PC-3 (cell line): ENCODE results near the gene TNPO3. TPM values are rescaled to one million over a fixed set of nuclear protein-coding genes. Genes with fewer than 3 reads are reported as not detected.
"Not testable (repeated sequence)": the region's sequence is repeated elsewhere in the genome, so short reads cannot be mapped to it uniquely, and the experiment has no call there.

Experiments used
- ATAC-seq: fragments of 200-7000 bp; cut with Tn5 transposase; 2 replicates; pipeline ENCODE4 v1.9.1; 2020; ENCODE audit warnings: mild to moderate bottlenecking, moderate library complexity
- BruUV-seq: library from RNA; stranded (reverse); fragments of 400-500 nt; replicated peaks from 2 replicates; lab custom pipeline; 2021; lab: Mats Ljungman, UMichigan
- CTCF ChIA-PET: fragments of 300-600 bp; sonication (Branson Sonifier 250); formaldehyde crosslinking; loops from one replicate; lab custom pipeline; 2022; ENCODE audit warnings: antibody characterized with exemption; lab: Charles Lee
- POLR2A ChIA-PET: fragments of 300-600 bp; sonication (Branson Sonifier 250); formaldehyde crosslinking; loops from one replicate; lab custom pipeline; 2022; ENCODE audit warnings: antibody characterized with exemption; ENCODE audit not compliant: unreplicated experiment; lab: Charles Lee
- DNase-seq: peaks from one replicate; pipeline ENCODE4 v3.0.0-alpha.2; 2015
- H2AFZ ChIP-seq: fragments of 300-600 bp; sonication (generic); 2 replicates; pipeline ENCODE4 v1.6.0; 2016; ENCODE audit warnings: antibody characterized with exemption, low read length
- H3F3A ChIP-seq: fragments of 300-600 bp; sonication (generic); one replicate; pipeline ENCODE4 v1.6.0; 2017; ENCODE audit warnings: antibody characterized with exemption, low read length, control low read depth, mild to moderate bottlenecking; ENCODE audit not compliant: unreplicated experiment
- H3K27ac ChIP-seq: fragments of 300-600 bp; sonication (generic); 2 replicates; pipeline ENCODE4 v1.5.1; 2016; ENCODE audit warnings: mild to moderate bottlenecking, low read length
- H3K27me3 ChIP-seq: fragments of 300-600 bp; sonication (generic); 2 replicates; pipeline ENCODE4 v1.6.1; 2016; ENCODE audit warnings: low read length, mixed read lengths
- H3K36me3 ChIP-seq: fragments of 300-600 bp; sonication (generic); 2 replicates; pipeline ENCODE4 v1.6.1; 2016; ENCODE audit warnings: low read depth, mixed run types, low read length, mixed read lengths
- H3K4me1 ChIP-seq: fragments of 300-600 bp; sonication (generic); 2 replicates; pipeline ENCODE4 v1.5.1; 2016; ENCODE audit warnings: low read length; ENCODE audit not compliant: insufficient read depth
- H3K4me2 ChIP-seq: fragments of 300-600 bp; sonication (generic); 2 replicates; pipeline ENCODE4 v1.6.0; 2016; ENCODE audit warnings: low read length
- H3K4me3 ChIP-seq: fragments of 300-600 bp; sonication (generic); 2 replicates; pipeline ENCODE4 v1.5.1; 2016; ENCODE audit warnings: mild to moderate bottlenecking, low read length, mixed read lengths
- H3K79me2 ChIP-seq: fragments of 300-600 bp; sonication (generic); 2 replicates; pipeline ENCODE4 v1.6.1; 2017; ENCODE audit warnings: low read length, mixed read lengths
- H3K9ac ChIP-seq: fragments of 300-600 bp; sonication (generic); 2 replicates; pipeline ENCODE4 v1.6.0; 2016; ENCODE audit warnings: mild to moderate bottlenecking, low read length
- H3K9me2 ChIP-seq: fragments of 300-600 bp; sonication (generic); replicated peaks from 2 replicates; pipeline ENCODE4 v1.6.1; 2016; ENCODE audit warnings: mixed run types, low read length, mixed read lengths
- H3K9me3 ChIP-seq: fragments of 300-600 bp; sonication (generic); 2 replicates; pipeline ENCODE4 v1.6.1; 2016; ENCODE audit warnings: low read length, mixed read lengths
- H4K20me1 ChIP-seq: fragments of 300-600 bp; sonication (generic); 2 replicates; pipeline ENCODE4 v1.6.1; 2016; ENCODE audit warnings: low read length, mixed read lengths
- EZH2 ChIP-seq: fragments of 300-600 bp; sonication (generic); IDR thresholded peaks from one replicate; pipeline ENCODE4 v1.6.1; 2017; ENCODE audit warnings: antibody characterized with exemption, mild to moderate bottlenecking, low read length; ENCODE audit not compliant: unreplicated experiment
- EZH2phosphoT487 ChIP-seq: fragments of 300-600 bp; sonication (generic); IDR thresholded peaks from 2 replicates; pipeline ENCODE4 v1.6.1; 2018; ENCODE audit warnings: mild to moderate bottlenecking, antibody characterized with exemption, low read length, borderline replicate concordance
- intact Hi-C: fragments of 100-400 bp; cut with micrococcal nuclease; formaldehyde crosslinking; loops from 2 replicates; pipeline ENCODE4 v1.9.0; 2023
- total RNA-seq: library from RNA; depleted of rRNA; stranded (reverse); fragments of >200 nt; gene quantifications from 2 replicates; pipeline ENCODE4 v1.2.3, GENCODE V29; 2014
- TF ChIP-seq, protein P1 (sequence below): fragments of 300-600 bp; sonication (generic); conservative IDR thresholded peaks from 2 replicates; pipeline ENCODE4 v1.5.1; 2017; ENCODE audit warnings: antibody characterized with exemption, low read depth, mild to moderate bottlenecking, low read length

The TNPO3 gene
- total RNA-seq, 1 experiment from 2014 or later = 55.9 TPM

DNA sequence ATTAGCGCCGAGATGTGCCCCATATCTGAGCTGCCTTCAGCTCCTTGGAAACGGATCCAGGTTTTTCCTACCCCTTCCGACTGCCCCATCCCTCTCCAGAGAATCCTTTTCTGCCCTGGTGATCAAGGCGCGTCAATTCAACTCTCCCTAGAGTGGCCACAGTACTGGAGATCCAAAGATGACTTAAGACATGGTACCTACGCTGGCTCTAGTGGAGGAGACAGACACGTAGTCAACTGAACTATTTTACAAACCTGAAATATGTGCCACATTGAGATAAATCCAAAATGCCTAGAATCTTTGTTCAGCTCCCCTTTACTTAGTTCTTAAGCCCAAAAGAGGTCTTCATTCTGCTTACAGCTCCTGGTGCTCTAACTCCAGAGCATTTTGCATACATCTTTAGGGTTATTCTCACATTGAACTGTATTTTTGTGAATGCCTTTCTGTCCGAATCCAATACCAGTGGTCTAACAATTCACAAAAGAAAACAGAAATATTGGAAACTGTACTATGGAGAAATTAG lies 444 bp upstream of the TNPO3 start:
- H3K9ac ChIP-seq = peak overlapping the region; percentile 95
- intact Hi-C loops = loop anchor here (2.0 kb wide), 1 partner anchor 35 kb away; no protein-coding TSS in a partner anchor

DNA sequence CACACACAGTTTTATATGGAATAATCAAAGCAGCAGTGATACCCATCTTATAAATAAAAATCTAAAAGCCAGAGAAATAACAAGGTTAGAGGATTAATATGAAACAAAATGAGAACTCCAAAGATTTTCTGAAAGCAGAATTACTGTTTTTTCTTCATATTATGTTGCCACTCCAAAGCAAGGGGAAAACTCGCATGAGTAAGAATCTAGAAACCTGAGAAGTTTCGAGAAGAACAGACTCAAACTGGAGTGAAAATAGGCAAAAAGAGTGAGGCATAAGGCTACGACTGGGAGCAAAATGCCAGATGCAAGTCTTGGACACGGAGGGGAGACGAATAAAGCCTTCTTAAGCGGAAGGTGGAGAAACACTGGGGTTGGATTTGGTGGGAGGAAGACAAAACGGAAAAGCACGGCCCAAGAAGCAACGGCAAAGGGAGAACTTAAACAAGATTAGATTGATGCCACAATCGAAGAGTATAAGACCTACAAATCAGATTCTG lies 923 bp downstream of the TNPO3 start:
- POLR2A ChIA-PET = interaction anchor here (0.6 to 0.9 kb wide), 4 partner anchors 10 to 153 kb away, joined by 3 to 4 read pairs (median 3); no protein-coding TSS in a partner anchor
- Histone ChIP-seq H3K4me1 (peaks cover 7% of the 10 kb centered on the region), H3F3A (no peaks in the 10 kb centered on the region), H3K4me2 (peak overlapping the region; percentile 95), H2AFZ (peak overlapping the region; percentile 90), H3K36me3 (no peaks in the 10 kb centered on the region), H3K27ac (peak overlapping the region; percentile 89), H3K27me3 (no peaks in the 10 kb centered on the region), H3K79me2 (peaks cover 55% of the 10 kb centered on the region), H3K4me3 (peak overlapping the region; percentile 93), H4K20me1 (peaks cover 30% of the 10 kb centered on the region), H3K9me2 (no peaks in the 10 kb centered on the region), H3K9me3 (no peaks in the 10 kb centered on the region), H3K9ac (peak overlapping the region; percentile 95)
- CTCF ChIA-PET = interaction anchor here (1.0 kb wide), 1 partner anchor 38 kb away, joined by 11 read pairs; no protein-coding TSS in a partner anchor
- peak; percentile 5 for ATAC-seq
- TF ChIP-seq EZH2 = no peak
- TF ChIP-seq, protein P1, sequence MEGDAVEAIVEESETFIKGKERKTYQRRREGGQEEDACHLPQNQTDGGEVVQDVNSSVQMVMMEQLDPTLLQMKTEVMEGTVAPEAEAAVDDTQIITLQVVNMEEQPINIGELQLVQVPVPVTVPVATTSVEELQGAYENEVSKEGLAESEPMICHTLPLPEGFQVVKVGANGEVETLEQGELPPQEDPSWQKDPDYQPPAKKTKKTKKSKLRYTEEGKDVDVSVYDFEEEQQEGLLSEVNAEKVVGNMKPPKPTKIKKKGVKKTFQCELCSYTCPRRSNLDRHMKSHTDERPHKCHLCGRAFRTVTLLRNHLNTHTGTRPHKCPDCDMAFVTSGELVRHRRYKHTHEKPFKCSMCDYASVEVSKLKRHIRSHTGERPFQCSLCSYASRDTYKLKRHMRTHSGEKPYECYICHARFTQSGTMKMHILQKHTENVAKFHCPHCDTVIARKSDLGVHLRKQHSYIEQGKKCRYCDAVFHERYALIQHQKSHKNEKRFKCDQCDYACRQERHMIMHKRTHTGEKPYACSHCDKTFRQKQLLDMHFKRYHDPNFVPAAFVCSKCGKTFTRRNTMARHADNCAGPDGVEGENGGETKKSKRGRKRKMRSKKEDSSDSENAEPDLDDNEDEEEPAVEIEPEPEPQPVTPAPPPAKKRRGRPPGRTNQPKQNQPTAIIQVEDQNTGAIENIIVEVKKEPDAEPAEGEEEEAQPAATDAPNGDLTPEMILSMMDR = no peak
- TF ChIP-seq EZH2phosphoT487 = no peak
- intact Hi-C loops = loop anchor here (2.0 kb wide), 1 partner anchor 37 kb away; no protein-coding TSS in a partner anchor
- no TSS peak for BruUV-seq
- DNase-seq = no peak

More for the DNA sequence above, 444 bp upstream of the TNPO3 start:
- DNase-seq (no peak), ATAC-seq (peak; percentile 25)
- peak overlapping the region; percentile 89 for H3K27ac ChIP-seq
- BruUV-seq = TSS peak; percentile 82
- ChIA-PET POLR2A (no interaction called here), CTCF (no interaction called here)
- H4K20me1 ChIP-seq = peaks cover 22% of the 10 kb centered on the region
- H3K4me1 ChIP-seq = peaks cover 7% of the 10 kb centered on the region
- TF ChIP-seq EZH2phosphoT487 = no peak
- TF ChIP-seq EZH2 = no peak
- TF ChIP-seq, protein P1 = no peak
- peak overlapping the region; percentile 90 for H2AFZ ChIP-seq
- H3K4me2 ChIP-seq = peak overlapping the region; percentile 95
- H3K36me3 ChIP-seq = no peaks in the 10 kb centered on the region
- H3K4me3 ChIP-seq = peak overlapping the region; percentile 93
- peaks cover 43% of the 10 kb centered on the region for H3K79me2 ChIP-seq
- H3K27me3 ChIP-seq = no peaks in the 10 kb centered on the region
- H3K9me3 ChIP-seq = no peaks in the 10 kb centered on the region
- no peaks in the 10 kb centered on the region for H3K9me2 ChIP-seq
- no peaks in the 10 kb centered on the region for H3F3A ChIP-seq

DNA sequence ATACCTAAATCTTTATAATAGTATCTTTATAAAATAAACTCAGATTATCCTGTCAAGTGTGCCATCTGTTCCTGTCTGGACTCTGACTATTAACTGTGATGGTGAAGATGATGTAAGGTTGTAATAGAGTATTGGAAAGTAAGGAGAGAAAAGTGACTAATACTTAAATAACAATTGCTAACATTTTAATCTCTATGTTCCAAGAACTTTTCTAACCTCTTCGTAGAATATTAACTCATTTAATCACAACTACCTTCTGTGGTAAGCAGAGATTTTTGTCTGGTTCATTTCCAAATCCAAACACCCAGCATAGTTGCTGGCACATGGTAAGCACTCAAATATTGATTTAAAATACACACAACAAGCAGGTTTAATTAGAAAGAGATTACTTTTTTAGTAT lies 2.5 kb downstream of the TNPO3 start:
- Histone ChIP-seq H3K79me2 (peaks cover 71% of the 10 kb centered on the region), H3K27me3 (no peaks in the 10 kb centered on the region), H3K4me3 (peak overlapping the region; percentile 93), H3K36me3 (no peaks in the 10 kb centered on the region; the same call in 1 of the 2 replicates), H3K9ac (no peak overlapping the region), H3K9me2 (no peaks in the 10 kb centered on the region), H2AFZ (no peak overlapping the region), H3K27ac (no peak overlapping the region), H3K9me3 (no peaks in the 10 kb centered on the region), H3K4me2 (peak overlapping the region; percentile 95), H4K20me1 (peaks cover 35% of the 10 kb centered on the region), H3K4me1 (peaks cover 7% of the 10 kb centered on the region), H3F3A (no peaks in the 10 kb centered on the region)
- TF ChIP-seq EZH2phosphoT487 (no peak), EZH2 (no peak)
- TF ChIP-seq, protein P1 = no peak
- BruUV-seq = no TSS peak
- DNase-seq (no peak), ATAC-seq (no peak)
- ChIA-PET POLR2A (interaction anchor here (0.6 kb wide), 1 partner anchor 40 kb away, joined by 3 read pairs; no protein-coding TSS in a partner anchor), CTCF (no interaction called here)
- intact Hi-C loops = no loop called here

DNA sequence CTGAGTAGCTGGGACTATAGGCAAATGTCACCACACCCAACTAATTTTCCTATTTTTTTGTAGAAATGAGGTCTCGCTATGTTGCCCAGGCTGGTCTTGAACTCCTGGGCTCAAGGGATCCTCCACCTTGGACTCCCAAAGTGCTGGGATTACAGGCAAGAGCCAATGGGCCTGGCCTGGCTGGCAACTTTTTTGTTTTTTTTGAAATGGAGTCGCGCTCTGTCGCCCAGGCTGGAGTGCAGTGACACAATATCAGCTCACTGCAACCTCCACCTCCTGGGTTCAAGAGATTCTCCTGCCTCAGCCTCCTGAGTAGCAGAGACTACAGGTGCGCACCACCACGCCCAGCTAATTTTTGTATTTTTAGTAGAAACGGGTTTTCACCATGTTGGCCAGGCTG lies 3.5 kb downstream of the TNPO3 start:
- BruUV-seq, CTCF ChIA-PET, POLR2A ChIA-PET: not testable (repeated sequence)

More for the DNA sequence above, 3.5 kb downstream of the TNPO3 start:
- H3K27ac ChIP-seq, intact Hi-C loops, H3K27me3 ChIP-seq, H3K36me3 ChIP-seq, H3K9me2 ChIP-seq, DNase-seq, H3F3A ChIP-seq, H3K9ac ChIP-seq, H2AFZ ChIP-seq, ATAC-seq, H3K9me3 ChIP-seq, H3K4me2 ChIP-seq, H3K4me3 ChIP-seq, H3K4me1 ChIP-seq: not testable (repeated sequence)
- peaks cover 40% of the 10 kb centered on the region for H4K20me1 ChIP-seq
- H3K79me2 ChIP-seq = peaks cover 81% of the 10 kb centered on the region
